A549 (cell line): ENCODE measurements around the gene AQP10. TPM values are rescaled to one million over a fixed set of nuclear protein-coding genes. Genes with fewer than 3 reads are reported as not detected.

Experiments
- ATAC-seq, 2 experiments: fragments of 200-7000 bp in 1 of 2; fragments of >200 bp in 1 of 2; cut with Nextera tagmentation in 1 of 2; cut with Tn5 transposase in 1 of 2; 3 replicates each; pipeline versions ENCODE4 v1.8.0 to v1.9.1; 2018 to 2020; ENCODE audit warnings: mild to moderate bottlenecking in 1 of 2, moderate library complexity in 1 of 2
- CTCF ChIA-PET: fragments of 300-600 bp; sonication (Branson Sonifier 250); formaldehyde crosslinking; extraction: SDS; loops from one replicate; lab custom pipeline; 2021; ENCODE audit warnings: antibody characterized with exemption, inconsistent platforms; lab: Yijun Ruan, JAX
- POLR2A ChIA-PET: fragments of 350-600 bp; formaldehyde crosslinking; extraction: SDS; loops from one replicate; lab custom pipeline; 2021; ENCODE audit warnings: antibody characterized with exemption, inconsistent platforms; lab: Yijun Ruan, JAX
- DNase-seq, 2 experiments: peaks; one replicate each; pipeline versions ENCODE4 v3.0.0 to v3.0.0-alpha.2; 2011 to 2016; ENCODE audit warnings: low read depth in 1 of 2, low spot score in 1 of 2
- FAIRE-seq: peaks from 2 replicates; lab custom pipeline; 2011; peaks lifted over from hg19 to GRCh38; lab: Jason Lieb, UNC
- H3K27ac ChIP-seq, 2 experiments: fragments of >200 bp; sonication (Bioruptor Twin); formaldehyde crosslinking; 3 replicates each; pipeline ENCODE4 v1.5.1; 2016 to 2017
- H3K4me1 ChIP-seq: fragments of >200 bp; sonication (Bioruptor Twin); formaldehyde crosslinking; 3 replicates; pipeline ENCODE4 v1.6.1; 2016
- H3K4me2 ChIP-seq: fragments of >200 bp; sonication (Bioruptor Twin); formaldehyde crosslinking; 3 replicates; pipeline ENCODE4 v1.6.1; 2016
- H3K4me3 ChIP-seq: fragments of >200 bp; sonication (Bioruptor Twin); formaldehyde crosslinking; 3 replicates; pipeline ENCODE4 v1.5.1; 2016
- H3K9me3 ChIP-seq: fragments of >200 bp; sonication (Bioruptor Twin); formaldehyde crosslinking; 3 replicates; pipeline ENCODE4 v1.6.1; 2016
- BHLHE40 ChIP-seq: IDR thresholded peaks from 2 replicates; pipeline ENCODE4 v1.6.1; 2012; ENCODE audit warnings: low read depth, low read length, inconsistent platforms
- EHMT2 ChIP-seq: fragments of 200-600 bp; sonication (generic); IDR thresholded peaks from 2 replicates; pipeline ENCODE4 v1.6.1; 2016; ENCODE audit warnings: antibody characterized with exemption, low read depth, mild to moderate bottlenecking, moderate library complexity
- FOSB ChIP-seq: fragments of 250-450 bp; sonication (Bioruptor Pico); IDR thresholded peaks from 2 replicates; pipeline ENCODE4 v1.5.0; 2020; ENCODE audit warnings: mild to moderate bottlenecking, moderate library complexity
- FOSL2 ChIP-seq, 2 experiments: fragments of 450-650 bp in 1 of 2; fragments of >200 bp in 1 of 2; sonication (Bioruptor Twin) in 1 of 2; formaldehyde crosslinking; IDR thresholded peaks; 2 replicates each; pipeline versions ENCODE4 v1.5.0 to v1.6.1; 2016 to 2020; ENCODE audit warnings: mild to moderate bottlenecking in 1 of 2, moderate library complexity in 1 of 2
- HDAC2 ChIP-seq: fragments of 200-600 bp; sonication (generic); IDR thresholded peaks from 2 replicates; pipeline ENCODE4 v1.6.1; 2016
- HOXA7 ChIP-seq: fragments of 250-450 bp; sonication (Bioruptor Pico); IDR thresholded peaks from 2 replicates; pipeline ENCODE4 v1.5.0; 2020; ENCODE audit warnings: mild to moderate bottlenecking, moderate library complexity
- HOXB13 ChIP-seq: fragments of 250-450 bp; sonication (Bioruptor Pico); IDR thresholded peaks from 2 replicates; pipeline ENCODE4 v1.5.0; 2020; ENCODE audit warnings: low read depth, mild to moderate bottlenecking, moderate library complexity
- JUN ChIP-seq, 2 experiments: fragments of >200 bp; sonication (Bioruptor Twin); formaldehyde crosslinking; IDR thresholded peaks; 2 replicates in 1 of 2; 3 replicates in 1 of 2; pipeline ENCODE4 v1.6.1; 2016 to 2017
- JUNB ChIP-seq: fragments of >200 bp; sonication (Bioruptor Twin); formaldehyde crosslinking; IDR thresholded peaks from 2 replicates; pipeline ENCODE4 v1.6.1; 2016
- KDM1A ChIP-seq: fragments of 200-600 bp; sonication (generic); IDR thresholded peaks from 2 replicates; pipeline ENCODE4 v1.6.1; 2016; ENCODE audit warnings: low read depth, mild to moderate bottlenecking
- MAFK ChIP-seq: fragments of 450-650 bp; IDR thresholded peaks from 2 replicates; pipeline ENCODE4 v1.6.1; 2014; ENCODE audit not compliant: partially characterized antibody
- MAZ ChIP-seq: fragments of 150-350 bp; IDR thresholded peaks from 2 replicates; pipeline ENCODE4 v1.6.1; 2014; ENCODE audit warnings: antibody characterized with exemption, low read depth, low read length, borderline replicate concordance
- NPAS2 ChIP-seq: fragments of 250-450 bp; sonication (Bioruptor Pico); IDR thresholded peaks from 2 replicates; pipeline ENCODE4 v1.8.0; 2022; ENCODE audit warnings: mild to moderate bottlenecking, moderate library complexity, borderline replicate concordance
- NR3C1 ChIP-seq: fragments of >200 bp; sonication (Bioruptor Twin); formaldehyde crosslinking; IDR thresholded peaks from 3 replicates; pipeline ENCODE4 v1.6.1; 2017
- POLR2AphosphoS2 ChIP-seq: conservative IDR thresholded peaks from 2 replicates; pipeline ENCODE4 v1.6.1; 2012; ENCODE audit warnings: low read length, improper control_type of control experiment, inconsistent platforms
- RAD21 ChIP-seq, 2 experiments: fragments of >200 bp in 1 of 2; sonication (Bioruptor Twin) in 1 of 2; formaldehyde crosslinking in 1 of 2; IDR thresholded peaks in 1 of 2; conservative IDR thresholded peaks in 1 of 2; 2 replicates in 1 of 2; 3 replicates in 1 of 2; pipeline ENCODE4 v1.6.1; 2012 to 2018; ENCODE audit warnings: inconsistent platforms in 1 of 2
- RARB ChIP-seq: fragments of 250-450 bp; sonication (Bioruptor Pico); IDR thresholded peaks from 2 replicates; pipeline ENCODE4 v1.8.0; 2021; ENCODE audit warnings: mild to moderate bottlenecking, moderate library complexity
- RNF2 ChIP-seq: fragments of 200-600 bp; sonication (generic); IDR thresholded peaks from 2 replicates; pipeline ENCODE4 v1.6.1; 2016; ENCODE audit warnings: low read depth, mild to moderate bottlenecking, antibody characterized with exemption, moderate library complexity, borderline replicate concordance
- TP53 ChIP-seq: fragments of 250-450 bp; sonication (Bioruptor Pico); IDR thresholded peaks from 2 replicates; pipeline ENCODE4 v1.5.0; 2021; ENCODE audit warnings: mild to moderate bottlenecking, moderate library complexity
- ZFP36 ChIP-seq: fragments of 450-650 bp; IDR thresholded peaks from 2 replicates; pipeline ENCODE4 v1.6.1; 2014; ENCODE audit warnings: borderline replicate concordance; ENCODE audit not compliant: partially characterized antibody
- ZNF302 ChIP-seq: fragments of 250-450 bp; sonication (Bioruptor Pico); IDR thresholded peaks from 2 replicates; pipeline ENCODE4 v1.9.0; 2021; ENCODE audit warnings: inconsistent platforms, mild to moderate bottlenecking, moderate library complexity
- ZSCAN20 ChIP-seq: fragments of 250-450 bp; sonication (Bioruptor Pico); IDR thresholded peaks from 2 replicates; pipeline ENCODE4 v1.8.0; 2022; ENCODE audit warnings: mild to moderate bottlenecking, moderate library complexity
- WGBS: methylation state at CpG from one replicate; pipeline ENCODE4 v1.1.6; 2017; ENCODE audit errors: missing lambda C conversion rate; 5-methylcytosine and 5-hydroxymethylcytosine counted together
- polyA plus RNA-seq, 4 experiments: library from polyadenylated mRNA; depleted of rRNA in 3 of 4; stranded (reverse); fragments of >200 nt; fragmentation: RNase III in 1 of 4; extraction: RNeasy Plus Mini Kit Qiagen cat#74134 plus additional on column Dnase treatment in 1 of 4; gene quantifications; 2 replicates in 3 of 4; 3 replicates in 1 of 4; pipeline ENCODE4 v1.2.3, GENCODE V29; 2011 to 2017
- TF ChIP-seq, protein P1 (sequence below): fragments of 150-350 bp; IDR thresholded peaks from 2 replicates; pipeline ENCODE4 v1.6.1; 2014; ENCODE audit warnings: low read depth, mild to moderate bottlenecking, low read length

Gene AQP10
- polyA plus RNA-seq, 2 of the 4 experiments (the other 2 are of a cell fraction): not detected

DNA sequence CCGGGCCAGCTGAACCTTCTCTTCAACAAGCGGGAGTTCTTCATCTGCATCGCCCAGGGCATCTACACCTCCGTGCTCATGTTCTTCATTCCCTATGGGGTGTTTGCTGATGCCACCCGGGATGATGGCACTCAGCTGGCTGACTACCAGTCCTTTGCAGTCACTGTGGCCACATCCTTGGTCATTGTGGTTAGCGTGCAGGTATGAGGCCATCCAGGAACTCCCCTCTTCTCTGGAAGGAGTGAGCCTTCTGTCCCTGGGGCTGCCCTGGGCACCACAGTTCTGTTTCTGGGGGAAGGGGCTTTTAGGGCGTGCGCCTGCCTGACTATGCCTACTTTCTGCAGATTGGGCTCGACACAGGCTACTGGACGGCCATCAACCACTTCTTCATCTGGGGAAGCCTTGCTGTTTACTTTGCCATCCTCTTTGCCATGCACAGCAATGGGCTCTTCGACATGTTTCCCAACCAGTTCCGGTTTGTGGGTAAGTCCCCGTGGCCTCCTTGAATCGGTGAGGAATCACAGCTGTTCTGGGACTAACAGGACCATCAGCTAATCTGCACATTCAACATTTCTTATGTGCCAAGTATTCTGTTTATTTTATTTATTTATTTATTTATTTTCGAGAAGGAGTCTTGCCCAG lies 25.5 kb downstream of the AQP10 start:
- ATAC-seq (no peak), DNase-seq (no peak), FAIRE-seq (no peak)
- Histone ChIP-seq H3K4me3 (no peak overlapping the region), H3K4me1 (no peaks in the 10 kb centered on the region), H3K4me2 (no peak overlapping the region), H3K27ac (no peak overlapping the region), H3K9me3 (no peaks in the 10 kb centered on the region)
- ChIA-PET POLR2A (no interaction called here), CTCF (interaction anchor here (1.0 to 22.0 kb wide), 5 partner anchors 11 to 133 kb away, joined by 3 to 268 read pairs (median 6); partner anchors contain the start of genes AQP10, ATP8B2 and IL6R)
- TF ChIP-seq ZFP36: no peak
- TF ChIP-seq BHLHE40: no peak
- TF ChIP-seq ZSCAN20 (CRISPR knock-in tag): no peak
- no peak for TF ChIP-seq RARB (CRISPR knock-in tag)
- TF ChIP-seq EHMT2: no peak
- no peak for TF ChIP-seq POLR2AphosphoS2
- TF ChIP-seq, protein P1, sequence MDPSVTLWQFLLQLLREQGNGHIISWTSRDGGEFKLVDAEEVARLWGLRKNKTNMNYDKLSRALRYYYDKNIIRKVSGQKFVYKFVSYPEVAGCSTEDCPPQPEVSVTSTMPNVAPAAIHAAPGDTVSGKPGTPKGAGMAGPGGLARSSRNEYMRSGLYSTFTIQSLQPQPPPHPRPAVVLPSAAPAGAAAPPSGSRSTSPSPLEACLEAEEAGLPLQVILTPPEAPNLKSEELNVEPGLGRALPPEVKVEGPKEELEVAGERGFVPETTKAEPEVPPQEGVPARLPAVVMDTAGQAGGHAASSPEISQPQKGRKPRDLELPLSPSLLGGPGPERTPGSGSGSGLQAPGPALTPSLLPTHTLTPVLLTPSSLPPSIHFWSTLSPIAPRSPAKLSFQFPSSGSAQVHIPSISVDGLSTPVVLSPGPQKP: no peak
- no peak for TF ChIP-seq HOXB13 (CRISPR knock-in tag)
- TF ChIP-seq RNF2: no peak
- TF ChIP-seq HDAC2: no peak
- no peak for TF ChIP-seq NR3C1
- no peak for TF ChIP-seq KDM1A
- TF ChIP-seq MAFK: no peak
- no peak for TF ChIP-seq JUNB
- no peak for TF ChIP-seq ZNF302 (CRISPR knock-in tag)
- WGBS: 93% methylated on average over 14 of the region's 15 CpGs

DNA sequence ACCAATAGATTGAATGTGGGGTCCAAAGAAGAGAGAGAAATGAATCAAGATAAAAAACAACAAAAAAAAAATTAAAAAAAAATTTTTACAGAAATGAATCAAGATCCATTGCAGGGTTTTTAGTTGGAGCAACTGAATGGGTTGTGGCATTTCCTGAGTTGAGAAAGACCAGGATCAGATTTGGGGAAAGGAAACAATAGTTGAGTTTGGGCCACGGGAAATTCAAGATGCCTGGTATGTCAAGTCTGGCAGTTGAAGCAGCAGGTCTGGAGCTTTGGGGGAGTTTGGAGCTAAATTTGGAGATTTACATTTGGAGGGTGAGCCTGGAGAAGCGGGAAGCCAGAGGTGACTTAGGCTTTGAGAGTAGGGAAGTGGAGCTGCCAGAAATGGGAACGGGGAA lies 27.1 kb downstream of the AQP10 start:
- DNase-seq (no peak), ATAC-seq (no peak), FAIRE-seq (no peak)
- Histone ChIP-seq H3K27ac (no peak overlapping the region), H3K4me2 (no peak overlapping the region), H3K4me1 (no peaks in the 10 kb centered on the region), H3K9me3 (no peaks in the 10 kb centered on the region), H3K4me3 (no peak overlapping the region)
- ChIA-PET POLR2A (interaction anchor here (0.7 kb wide), 1 partner anchor 93 kb away, joined by 3 read pairs; no protein-coding TSS in a partner anchor), CTCF (interaction anchor here (0.6 to 22.0 kb wide), 8 partner anchors 8 to 688 kb away, joined by 3 to 268 read pairs (median 3); partner anchors contain the start of genes AQP10, ATP8B2 and IL6R)
- TF ChIP-seq ZSCAN20 (CRISPR knock-in tag) (no peak), FOSB (CRISPR knock-in tag) (no peak), TP53 (CRISPR knock-in tag) (no peak), HOXB13 (CRISPR knock-in tag) (no peak), HOXA7 (CRISPR knock-in tag) (no peak), MAZ (no peak), FOSL2 (IDR thresholded peaks at IDR 0.05) (no peak), FOSL2 (CRISPR knock-in tag; IDR thresholded peaks at IDR 0.05) (no peak), JUN (IDR thresholded peaks at IDR 0.05) (no peak), NR3C1 (no peak), NPAS2 (no peak), RAD21 (conservative IDR thresholded peaks at IDR 0.05 in 1 of 2, IDR thresholded peaks at IDR 0.05 in 1 of 2) (no peak), RNF2 (no peak)
- 93% methylated on average over 3 of the region's 3 CpGs for WGBS
